Mesenteric fat pad (tissue), 1 donor: ENCODE results near the gene SKOR1. TPM values are rescaled to one million over a fixed set of nuclear protein-coding genes. Genes with fewer than 3 reads are reported as not detected.

Experiments
- DNase-seq: peaks from one replicate; pipeline ENCODE4 v3.0.0-alpha.2; 2020; ENCODE audit warnings: low spot score
- total RNA-seq: library from RNA; stranded (reverse); fragmentation: NEBNext Ultra II Directional; extraction: Animal tissue kit (Norgen Biotek cat#: 25700); gene quantifications from one replicate; pipeline ENCODE4 v1.2.1, GENCODE V29; 2021
- donor health status: DM: yes; HTN: yes; CAD: no.

The SKOR1 gene
- total RNA-seq, 1 donor from 2014 or later, result 0.26 TPM

GRCh38 chr15:67832031-67832551 is 6.8 kb downstream of the SKOR1 start:
- no peak for DNase-seq

GRCh38 chr15:67832897-67833709 is 7.8 kb downstream of the SKOR1 start:
- DNase-seq, result no peak

- no peak for DNase-seq
These were observed 8.6 kb downstream of the SKOR1 start for GRCh38 chr15:67833710-67834511.

- DNase-seq, result no peak
These were observed 9.4 kb downstream of the SKOR1 start for GRCh38 chr15:67834581-67835296.

GRCh38 chr15:67835297-67836133 is 10.2 kb downstream of the SKOR1 start:
- no peak for DNase-seq

GRCh38 chr15:67836134-67836455 is 10.8 kb downstream of the SKOR1 start:
- no peak for DNase-seq

GRCh38 chr15:67836477-67836876 is 11.2 kb downstream of the SKOR1 start:
- no peak for DNase-seq

- DNase-seq, result no peak
These were observed 11.6 kb downstream of the SKOR1 start for GRCh38 chr15:67836955-67837354.

GRCh38 chr15:67838789-67839332 is 13.6 kb downstream of the SKOR1 start:
- no peak for DNase-seq

- DNase-seq, result no peak
These were observed 14.2 kb downstream of the SKOR1 start for GRCh38 chr15:67839499-67839928.

- peak; percentile 99 for DNase-seq
These were observed 14.8 kb downstream of the SKOR1 start, which contains the start of gene RNU6-1 for GRCh38 chr15:67839929-67840748. Gene RNU6-1 (minus strand): TSS chr15:67840045.

GRCh38 chr15:67840749-67841512 is 15.6 kb downstream of the SKOR1 start:
- DNase-seq, result no peak

- no peak for DNase-seq
These were observed 16.1 kb downstream of the SKOR1 start for GRCh38 chr15:67841513-67841762.

- DNase-seq, result no peak
These were observed 17.8 kb downstream of the SKOR1 start for GRCh38 chr15:67843092-67843501.

GRCh38 chr15:67843571-67844387 is 18.5 kb downstream of the SKOR1 start:
- no peak for DNase-seq

- DNase-seq, result no peak
These were observed 20.7 kb downstream of the SKOR1 start for GRCh38 chr15:67845974-67846373.

GRCh38 chr15:67849538-67849937 is 24.2 kb downstream of the SKOR1 start:
- DNase-seq, result no peak

GRCh38 chr15:67850336-67850735 is 25.0 kb downstream of the SKOR1 start:
- no peak for DNase-seq
